Measurements from ENCODE around the gene SLC27A5. TPM values are rescaled to one million over a fixed set of nuclear protein-coding genes. Genes with fewer than 3 reads are reported as not detected.

Gene SLC27A5
- total RNA-seq, 4 donors from 2014 or later, result 4.8 to 11.7 (median 8.1) TPM

GRCh38 chr19:58551123-58551497 is 39.3 kb upstream of the SLC27A5 start:
- WGBS, 2 donors, result 45 to 58% methylated on average over 1 of the region's 1 CpG
- intact Hi-C loops (cut with DNase I; ENCODE audit: low total_unique reads), result no loop called here
- no peak for DNase-seq (ENCODE audit: low spot score in 2 of 2)
- no peak for TF ChIP-seq CTCF (IDR thresholded peaks at IDR 0.05)
- TF ChIP-seq POLR2A (IDR thresholded peaks at IDR 0.05), result no peak
- H3K4me3 ChIP-seq (ENCODE audit: low read depth, poor library complexity, severe bottlenecking), result no peak overlapping the region

- no peak for DNase-seq (ENCODE audit: low spot score in 2 of 2)
- no peak overlapping the region for H3K4me3 ChIP-seq (ENCODE audit: low read depth, poor library complexity, severe bottlenecking)
- TF ChIP-seq POLR2A (IDR thresholded peaks at IDR 0.05) (no peak), CTCF (IDR thresholded peaks at IDR 0.05) (no peak)
- intact Hi-C loops (cut with DNase I; ENCODE audit: low total_unique reads), result no loop called here
- 83 to 84% methylated on average over 13 of the region's 13 CpGs for WGBS, 2 donors
Measured at GRCh38 chr19:58550362-58551122, 38.8 kb upstream of the SLC27A5 start.

- no peak for DNase-seq (ENCODE audit: low spot score in 2 of 2)
- H3K4me3 ChIP-seq (ENCODE audit: low read depth, poor library complexity, severe bottlenecking), result no peak overlapping the region
- intact Hi-C loops (cut with DNase I; ENCODE audit: low total_unique reads), result no loop called here
- TF ChIP-seq CTCF (IDR thresholded peaks at IDR 0.05), result no peak
- no peak for TF ChIP-seq POLR2A (IDR thresholded peaks at IDR 0.05)
- 83 to 86% methylated on average over 11 of the region's 11 CpGs for WGBS, 2 donors
Measured at GRCh38 chr19:58549664-58550361, 38.0 kb upstream of the SLC27A5 start.

- intact Hi-C loops (cut with DNase I; ENCODE audit: low total_unique reads), result no loop called here
- 89% methylated on average over 19 of the region's 20 CpGs for WGBS, 2 donors
Measured at GRCh38 chr19:58548859-58549663, 37.3 kb upstream of the SLC27A5 start.

More at GRCh38 chr19:58548859-58549663, 37.3 kb upstream of the SLC27A5 start:
- TF ChIP-seq POLR2A (IDR thresholded peaks at IDR 0.05) (no peak), CTCF (IDR thresholded peaks at IDR 0.05) (no peak)
- no peak overlapping the region for H3K4me3 ChIP-seq (ENCODE audit: low read depth, poor library complexity, severe bottlenecking)
- no peak for DNase-seq (ENCODE audit: low spot score in 2 of 2)
